HG03354 (cell line): Measurements from ENCODE around the gene SENP5.
"Not testable (repeated sequence)": the region's sequence is repeated elsewhere in the genome, so short reads cannot be mapped to it uniquely, and the experiment has no call there.

Source experiments
- ATAC-seq: cut with Tn5 transposase; IDR thresholded peaks from one replicate; pipeline ENCODE4 v1.9.1; 2021; ENCODE audit warnings: mild to moderate bottlenecking; ENCODE audit not compliant: unreplicated experiment, poor library complexity, severe bottlenecking

Gene SENP5

GRCh38 chr3:196867507-196868296 lies at the start of gene SENP5:
TSS of gene SENP5 (plus strand) at chr3:196867920. CDS start at chr3:196885182, 17,262 bp downstream.
- peak; percentile 95 for ATAC-seq

GRCh38 chr3:196821806-196822355 lies 45.8 kb upstream of the SENP5 start:
- ATAC-seq: no peak

- not testable (repeated sequence) for ATAC-seq
Measured at GRCh38 chr3:196829651-196830050, 38.1 kb upstream of the SENP5 start.

GRCh38 chr3:196835086-196835485 lies 32.6 kb upstream of the SENP5 start:
- ATAC-seq: no peak

- not testable (repeated sequence) for ATAC-seq
Measured at GRCh38 chr3:196836626-196837025, 31.1 kb upstream of the SENP5 start.

- ATAC-seq: peak; percentile 69
Measured at GRCh38 chr3:196837819-196838420, 29.8 kb upstream of the SENP5 start.

- ATAC-seq: not testable (repeated sequence)
Measured at GRCh38 chr3:196839351-196839750, 28.4 kb upstream of the SENP5 start.

GRCh38 chr3:196842567-196843434 lies 24.9 kb upstream of the SENP5 start:
- ATAC-seq: no peak

GRCh38 chr3:196843435-196844110 lies 24.1 kb upstream of the SENP5 start:
- no peak for ATAC-seq

- ATAC-seq: not testable (repeated sequence)
Measured at GRCh38 chr3:196844235-196845219, 23.2 kb upstream of the SENP5 start.

GRCh38 chr3:196848375-196848774 lies 19.3 kb upstream of the SENP5 start:
- not testable (repeated sequence) for ATAC-seq

GRCh38 chr3:196849180-196849741 lies 18.5 kb upstream of the SENP5 start:
- no peak for ATAC-seq

- ATAC-seq: not testable (repeated sequence)
Measured at GRCh38 chr3:196863000-196863399, 4.7 kb upstream of the SENP5 start.

GRCh38 chr3:196867155-196867506 lies 589 bp upstream of the SENP5 start:
- no peak for ATAC-seq

GRCh38 chr3:196868297-196868661 lies 559 bp downstream of the SENP5 start:
- peak; percentile 39 for ATAC-seq

- ATAC-seq: no peak
Measured at GRCh38 chr3:196872316-196872715, 4.6 kb downstream of the SENP5 start.

GRCh38 chr3:196874511-196875094 lies 6.9 kb downstream of the SENP5 start:
- not testable (repeated sequence) for ATAC-seq

GRCh38 chr3:196875258-196875657 lies 7.5 kb downstream of the SENP5 start:
- no peak for ATAC-seq
